NCI-H2196 (cell line): Measurements from ENCODE around the gene RHOXF1.
"Not testable (repeated sequence)": the region's sequence is repeated elsewhere in the genome, so short reads cannot be mapped to it uniquely, and the experiment has no call there.

Experiments used
- DNase-seq: peaks from one replicate; lab custom pipeline; 2025; ENCODE audit not compliant: unreplicated experiment; lab: John Stamatoyannopoulos, UW

Gene RHOXF1

DNA sequence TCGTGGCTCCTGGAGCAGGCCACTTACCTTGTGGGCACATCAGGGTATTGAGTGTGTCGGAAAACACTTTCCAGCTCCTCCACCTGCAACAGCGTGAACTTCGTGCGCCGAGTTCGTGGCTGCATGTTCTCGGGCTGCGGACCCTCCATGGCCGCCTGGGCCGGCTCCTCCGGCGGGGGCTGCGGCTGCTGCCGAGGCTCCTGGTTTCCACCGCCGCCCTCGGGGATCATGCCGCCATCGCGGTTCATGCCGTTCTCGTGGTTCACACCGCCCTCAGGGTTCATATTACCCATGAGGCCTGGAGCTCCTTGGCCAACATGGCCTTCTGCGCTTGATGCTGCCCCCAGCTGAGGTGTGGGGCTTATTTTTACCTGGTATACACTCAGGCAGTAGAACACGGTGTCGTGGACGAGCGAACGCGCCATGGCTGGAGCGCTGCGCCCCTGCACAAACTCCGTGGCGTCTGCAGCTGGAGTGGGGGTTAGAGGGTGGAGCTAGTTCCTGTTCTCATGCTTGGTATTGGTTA, at the start of gene RHOXF1:
Gene RHOXF1, minus strand, starts transcription at position 476 of the 526 bp plus-strand sequence. Its CDS starts 51 bp downstream, at position 425.
- DNase-seq, result no peak

DNA sequence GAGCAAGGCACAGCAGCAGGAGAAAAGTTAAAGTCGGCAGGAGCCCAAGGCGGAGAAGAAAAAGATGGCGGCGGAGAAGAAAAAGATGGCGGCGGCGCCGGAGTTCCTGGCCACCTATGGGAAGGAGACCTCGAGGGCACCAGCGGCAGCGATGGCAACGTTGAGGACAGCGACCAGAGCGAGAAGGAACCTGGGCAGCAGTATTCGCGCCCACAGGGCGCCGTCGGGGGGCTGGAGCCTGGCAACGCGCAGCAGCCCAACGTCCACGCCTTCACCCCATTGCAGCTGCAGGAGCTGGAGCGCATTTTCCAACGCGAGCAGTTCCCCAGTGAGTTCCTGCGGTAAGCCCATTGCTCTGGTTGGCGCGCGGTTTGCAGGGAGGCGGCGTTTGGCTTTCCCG, 43.4 kb upstream of the RHOXF1 start:
- not testable (repeated sequence) for DNase-seq

DNA sequence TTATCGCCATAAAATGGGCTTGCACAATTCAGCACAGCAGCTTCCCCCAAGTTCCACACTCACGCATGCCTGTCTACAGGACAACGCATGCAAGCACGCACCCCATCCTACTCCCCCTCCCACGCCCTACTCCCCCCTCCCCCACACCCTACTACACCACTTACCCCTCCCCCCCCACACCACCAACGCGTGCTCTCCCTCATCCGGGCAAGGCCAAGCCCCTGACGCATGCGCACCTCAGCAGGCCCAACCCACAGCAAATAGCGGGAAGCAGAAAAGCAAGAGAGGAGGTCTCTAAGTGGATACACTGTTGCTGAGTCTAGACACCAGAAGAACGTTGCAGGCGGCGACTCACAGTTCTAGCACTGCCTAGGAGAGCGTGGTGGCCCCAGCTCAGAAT, 42.6 kb upstream of the RHOXF1 start, which contains the start of gene RHOXF2:
Gene RHOXF2, plus strand, starts transcription at position 301 of the 400 bp plus-strand sequence. CDS start 138 bp downstream, outside the sequence.
- not testable (repeated sequence) for DNase-seq

DNA sequence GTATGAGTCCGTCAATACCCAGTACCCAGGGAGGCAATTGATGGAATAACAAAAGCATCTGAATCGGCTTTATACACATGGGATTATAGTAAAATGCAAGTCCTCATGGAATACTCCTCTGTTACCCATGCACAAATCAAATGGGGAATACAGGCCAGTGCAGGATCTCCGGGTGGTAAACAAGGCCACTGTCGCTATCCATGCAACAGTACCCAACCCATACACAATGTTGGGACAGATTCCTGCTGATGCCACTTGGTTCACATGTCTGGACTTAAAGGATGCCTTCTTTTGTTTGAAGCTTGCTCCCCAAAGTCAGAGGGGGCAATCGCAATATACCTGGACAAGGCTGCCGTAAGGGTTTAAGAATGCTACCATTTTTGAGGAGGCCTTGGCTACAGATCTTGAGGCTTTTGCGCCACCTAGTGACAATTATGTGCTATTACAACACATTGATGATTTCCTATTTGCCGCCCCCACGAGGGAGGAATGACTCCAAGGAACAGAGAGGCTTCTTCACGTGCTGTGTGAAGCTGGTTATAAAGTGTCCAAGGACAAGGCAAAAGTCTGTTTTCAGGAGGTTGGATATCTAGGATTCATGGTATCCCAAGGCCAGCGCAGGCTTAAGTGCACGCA, 34.5 kb upstream of the RHOXF1 start:
- DNase-seq, result not testable (repeated sequence)

DNA sequence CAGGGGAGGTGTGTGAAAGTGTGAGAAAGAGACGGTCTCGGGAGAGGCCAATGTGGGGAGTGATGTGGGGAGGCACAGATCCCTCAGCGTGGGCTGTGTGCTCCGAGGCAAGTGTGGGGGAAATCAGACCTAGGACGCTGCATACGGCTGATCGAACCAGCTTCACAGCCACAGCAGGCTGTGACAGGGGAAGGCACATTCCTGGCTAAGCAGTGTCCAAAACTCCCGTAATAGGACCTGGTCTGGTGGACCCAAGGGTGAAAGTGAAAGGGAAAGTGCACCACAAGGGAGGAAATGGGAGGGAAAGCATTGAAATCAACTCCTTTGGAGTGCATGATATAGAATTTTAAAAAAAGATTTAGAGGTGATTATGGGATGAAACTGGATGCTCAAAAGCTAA, 31.8 kb upstream of the RHOXF1 start:
- DNase-seq, result no peak

DNA sequence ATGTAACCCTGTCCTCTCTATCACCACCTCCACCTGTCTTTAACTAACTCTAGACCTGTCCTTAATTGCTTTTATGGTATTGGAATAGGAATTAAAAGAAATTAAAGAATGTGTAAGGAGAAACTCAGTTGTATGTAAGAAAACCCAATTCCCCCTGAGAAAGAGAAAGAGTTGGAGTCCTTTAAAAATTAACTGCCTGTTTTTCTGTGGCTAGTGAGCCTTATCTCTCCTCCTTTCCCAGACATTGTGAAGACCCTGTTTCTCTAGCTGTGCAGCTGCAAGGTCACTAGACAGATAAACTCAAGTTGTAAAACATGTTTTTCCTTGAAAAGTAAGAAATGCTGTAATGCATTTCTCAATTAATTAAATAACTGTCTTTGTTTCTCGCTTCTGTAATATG, 30.6 kb upstream of the RHOXF1 start:
- DNase-seq, result not testable (repeated sequence)

GRCh38 chrX:120145295-120145925, 29.7 kb upstream of the RHOXF1 start:
- DNase-seq, result no peak

- no peak for DNase-seq
Observed at GRCh38 chrX:120144178-120144844, 28.6 kb upstream of the RHOXF1 start.

DNA sequence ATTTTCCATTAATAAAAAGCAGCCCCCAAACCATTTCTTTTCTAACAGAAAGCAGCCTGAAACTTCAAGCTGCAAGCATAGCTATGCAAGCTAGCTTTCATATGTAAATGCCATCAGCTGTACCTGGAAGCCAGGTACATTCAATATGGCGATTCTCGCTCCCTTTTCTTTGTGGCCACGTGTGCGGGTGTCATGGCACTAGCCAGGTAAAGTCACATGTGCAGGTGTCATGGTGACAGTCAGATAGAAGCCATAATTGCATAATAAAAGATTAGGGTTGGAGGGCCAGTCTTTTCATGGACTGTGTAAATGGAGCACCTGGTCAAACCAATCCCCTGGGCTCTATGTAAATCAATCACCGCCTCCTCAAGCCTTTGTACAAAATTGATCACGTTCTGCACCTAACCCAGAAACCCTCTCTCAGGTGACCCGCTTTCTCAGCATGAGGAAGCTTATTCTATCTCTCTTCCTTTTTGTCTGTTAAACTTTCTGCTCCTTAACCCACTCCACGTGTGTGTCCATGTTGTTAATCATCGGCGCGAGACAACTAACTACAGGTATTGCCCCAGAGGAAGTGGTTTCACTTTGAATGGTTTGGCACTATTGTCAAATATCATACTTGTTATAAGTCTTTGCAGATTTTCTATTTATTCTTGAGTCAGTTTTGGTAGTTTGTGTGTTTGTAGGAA, 24.7 kb upstream of the RHOXF1 start:
- DNase-seq, result no peak

- no peak for DNase-seq
Observed at GRCh38 chrX:120137439-120137838, 21.7 kb upstream of the RHOXF1 start.

DNA sequence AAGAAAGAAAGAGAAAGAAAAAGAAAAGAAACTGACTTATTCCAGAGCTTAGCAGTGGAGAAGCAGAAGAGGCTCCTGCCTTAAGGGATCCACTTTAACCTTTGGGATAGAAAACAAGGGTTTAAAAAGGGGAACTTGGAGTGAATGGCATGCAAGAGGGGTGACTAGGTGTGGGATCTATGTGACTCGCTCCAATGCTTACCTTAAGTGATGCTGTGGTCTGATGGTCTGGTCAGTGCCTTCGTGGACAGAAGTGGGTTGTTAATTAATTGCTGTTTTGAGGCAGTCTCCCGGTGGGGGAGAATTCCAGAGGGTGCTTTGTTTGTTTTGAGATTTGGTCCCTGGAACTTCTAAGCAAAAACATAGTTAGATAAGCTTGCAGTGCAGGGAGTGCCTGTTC, 21.1 kb upstream of the RHOXF1 start:
- DNase-seq, result no peak

DNA sequence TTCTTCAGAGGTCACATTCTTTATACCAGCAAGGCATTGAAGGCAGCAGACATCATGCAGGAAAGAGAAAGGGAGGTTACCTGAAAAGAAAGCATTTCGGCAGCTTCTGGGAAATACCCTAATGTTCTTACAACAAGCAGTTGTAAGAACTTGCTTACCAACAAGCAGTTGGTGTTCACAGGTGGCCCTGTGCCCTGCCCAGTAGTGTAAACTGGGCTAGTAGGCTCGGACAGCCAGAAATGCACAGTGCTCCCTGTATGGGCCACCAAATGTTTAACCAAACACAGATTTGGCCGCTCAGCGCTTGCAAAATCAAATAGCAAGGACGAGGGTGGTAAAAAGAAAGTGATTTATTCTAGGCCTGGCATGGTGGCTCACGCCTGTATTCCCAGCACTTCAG, 20.4 kb upstream of the RHOXF1 start:
- DNase-seq, result no peak

DNA sequence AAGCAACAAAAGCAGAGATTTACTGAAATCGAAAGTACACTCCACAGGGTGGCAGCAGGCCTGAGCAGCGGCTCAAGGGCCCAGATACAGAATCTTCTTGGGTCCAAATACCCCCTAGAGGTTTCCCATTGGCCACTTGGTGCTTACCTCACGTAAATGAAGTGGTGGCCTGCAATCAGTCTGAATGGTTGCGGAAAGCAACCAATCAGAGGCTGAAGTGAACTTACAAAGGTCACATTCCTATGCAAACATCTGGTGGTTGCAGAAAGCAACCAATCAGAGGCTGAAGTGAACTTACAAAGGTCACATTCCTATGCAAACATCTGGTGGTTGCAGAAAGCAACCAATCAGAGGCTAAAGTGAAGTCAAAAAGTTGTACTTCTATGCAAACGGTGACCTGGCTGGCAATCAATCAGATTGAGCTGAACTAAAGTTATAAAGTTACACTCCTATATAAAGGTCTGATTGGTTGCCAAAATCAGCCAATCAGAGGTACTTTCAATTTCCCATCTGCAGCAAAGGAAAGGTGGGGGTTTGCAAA, 12.7 kb upstream of the RHOXF1 start:
- not testable (repeated sequence) for DNase-seq

- DNase-seq, result no peak
Observed at GRCh38 chrX:120125444-120125843, 9.7 kb upstream of the RHOXF1 start.

DNA sequence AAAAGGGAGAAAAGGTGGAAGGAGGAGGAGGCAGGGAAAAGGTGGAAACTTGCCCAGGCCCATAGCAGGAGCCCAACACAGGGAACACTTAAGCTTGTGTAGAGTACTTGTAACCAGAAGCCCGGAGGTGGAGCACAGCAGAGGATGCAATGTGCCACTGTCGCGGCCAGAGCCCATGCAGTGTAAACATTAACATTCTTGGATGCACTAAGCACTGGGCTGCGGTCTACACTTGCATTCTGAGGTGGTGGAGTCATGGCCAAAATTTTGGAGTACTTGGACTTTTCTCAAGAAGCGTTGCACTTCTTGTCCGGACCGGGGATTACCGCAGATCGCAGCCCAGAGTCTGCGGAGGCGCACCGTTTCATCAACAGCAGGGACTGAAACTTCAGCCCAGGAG, 4.5 kb upstream of the RHOXF1 start:
- DNase-seq, result no peak

DNA sequence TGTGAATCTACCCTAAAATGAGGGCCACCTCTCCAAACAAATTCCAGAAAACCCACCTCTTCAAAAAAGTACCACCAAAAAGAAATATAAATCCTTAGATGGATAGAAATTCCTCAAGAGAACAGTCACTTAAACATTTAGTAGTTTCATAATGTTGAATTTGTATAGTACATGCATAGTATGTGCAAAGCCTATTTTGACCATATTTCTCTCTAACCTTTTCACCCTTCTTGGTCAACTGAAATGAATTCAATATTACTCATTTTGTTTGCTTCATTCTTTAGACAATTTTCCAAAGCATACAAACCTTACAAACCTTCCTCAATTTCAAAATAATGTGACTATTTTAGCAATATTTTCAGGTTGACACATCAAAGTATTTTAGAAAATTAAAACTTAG, 4.1 kb downstream of the RHOXF1 start:
- no peak for DNase-seq

DNA sequence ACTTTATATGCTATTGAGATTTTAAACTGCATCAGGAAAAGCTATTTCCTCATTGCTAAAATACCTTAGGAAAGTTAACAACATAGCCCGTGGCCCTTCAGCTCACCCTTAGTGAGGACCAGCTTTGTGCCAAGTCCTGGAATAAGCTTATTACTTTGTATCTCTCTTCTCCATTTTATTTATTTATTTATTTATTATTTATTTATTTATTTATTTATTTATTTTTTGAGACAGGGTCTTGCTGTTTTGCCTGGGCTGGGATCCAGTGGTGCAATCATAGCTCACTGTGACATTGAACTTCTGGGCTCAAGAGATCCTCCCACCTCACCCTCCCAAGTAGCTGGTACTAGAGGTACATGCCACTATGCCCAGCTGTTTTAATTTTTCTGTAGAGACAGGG, 6.3 kb downstream of the RHOXF1 start:
- DNase-seq, result no peak

DNA sequence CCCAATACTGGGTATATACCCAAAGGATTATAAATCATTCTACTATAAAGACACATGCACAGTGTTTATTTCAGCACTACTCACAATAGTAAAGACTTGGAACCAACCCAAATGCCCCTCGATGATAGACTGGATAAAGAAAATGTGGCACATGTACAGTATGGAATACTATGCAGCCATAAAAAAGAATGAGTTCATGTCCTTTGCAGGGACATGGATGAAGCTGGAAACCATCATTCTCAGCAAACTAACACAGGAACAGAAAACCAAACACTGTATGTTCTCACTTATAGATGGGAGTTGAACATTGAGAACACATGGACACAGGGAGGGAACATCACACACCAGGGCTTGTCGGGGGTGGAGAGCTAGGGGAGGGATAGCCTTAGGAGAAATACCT, 11.0 kb downstream of the RHOXF1 start:
- not testable (repeated sequence) for DNase-seq

DNA sequence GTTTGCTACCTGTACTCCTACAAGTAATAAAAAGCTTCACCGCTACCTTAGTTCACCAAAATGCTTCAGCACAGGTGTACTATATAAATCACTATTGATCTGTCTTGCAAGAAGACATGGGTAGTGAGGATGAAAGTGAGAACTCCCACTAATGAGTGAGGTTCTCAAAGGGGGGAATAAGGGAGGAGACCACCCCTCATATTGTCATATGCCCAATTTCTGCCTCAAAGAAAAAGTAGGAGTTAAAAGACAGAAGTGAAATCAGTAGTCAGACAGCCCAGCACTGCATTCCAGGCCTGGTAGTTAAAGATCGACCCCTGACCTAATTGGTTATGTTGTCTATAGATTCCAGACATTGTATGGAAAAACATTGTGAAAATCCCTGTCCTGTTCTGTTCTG, 14.7 kb downstream of the RHOXF1 start:
- not testable (repeated sequence) for DNase-seq

- no peak for DNase-seq
Observed at GRCh38 chrX:120090208-120090607, 25.5 kb downstream of the RHOXF1 start.
